ENCODE results near the gene OR5K1. TPM values are rescaled to one million over a fixed set of nuclear protein-coding genes. Genes with fewer than 3 reads are reported as not detected.

The OR5K1 gene
- total RNA-seq = not detected
- polyA plus RNA-seq (ENCODE audit: insufficient read length in 6 of 6) = under 1 TPM in 1 of 6 donors, not detected in 5; 0.12 TPM
- long read RNA-seq, donor 1 = 0 reads
- long read RNA-seq, donor 2 = 0 reads
- long read RNA-seq, donor 3 = 0 reads
- long read RNA-seq, donor 4 = 0 reads
- long read RNA-seq, donor 5 = 0 reads
- long read RNA-seq, donor 6 = 0 reads
- long read RNA-seq, donor 7 = 0 reads
- long read RNA-seq, donor 8 = 0 reads
- long read RNA-seq, donor 9 = 0 reads
- long read RNA-seq, donor 10 = 0 reads
- long read RNA-seq, donor 11 = 0 reads
- long read RNA-seq, donor 12 = 0 reads

GRCh38 chr3:98462901-98463300 lies at the start of gene OR5K1:
TSS of gene OR5K1 (plus strand) at chr3:98463201. CDS start at chr3:98469577, 6,376 bp downstream.
- peaks cover 0 to 5% of the 10 kb centered on the region in 2 donors for H3K9me3 ChIP-seq
- TF ChIP-seq CTCF (IDR thresholded peaks at IDR 0.05) = no peak
- no peaks in the 10 kb centered on the region for H3K36me3 ChIP-seq
- DNase-seq = no peak
- intact Hi-C loops (cut with DNase I) = no loop called here
- no peak for ATAC-seq
- H3K4me1 ChIP-seq = no peaks in the 10 kb centered on the region
- no peak within 1 kb of the TSS for H3K4me3 ChIP-seq
- H3K27me3 ChIP-seq = no peaks in the 10 kb centered on the region
- H3K27ac ChIP-seq = no peak within 1 kb of the TSS

- Histone ChIP-seq H3K9me3 (peaks cover 0 to 36% of the 10 kb centered on the region in 2 donors), H3K36me3 (no peaks in the 10 kb centered on the region), H3K27ac (no peak overlapping the region), H3K4me1 (no peaks in the 10 kb centered on the region), H3K27me3 (no peaks in the 10 kb centered on the region), H3K4me3 (no peak overlapping the region)
- ATAC-seq (no peak), DNase-seq (no peak)
- no peak for TF ChIP-seq CTCF (IDR thresholded peaks at IDR 0.05)
- intact Hi-C loops (cut with DNase I) = no loop called here
Measured at GRCh38 chr3:98432575-98432974, 30.4 kb upstream of the OR5K1 start.

- DNase-seq (no peak), ATAC-seq (no peak)
- no peaks in the 10 kb centered on the region for H3K4me1 ChIP-seq
- no peaks in the 10 kb centered on the region for H3K27me3 ChIP-seq
- H3K4me3 ChIP-seq = no peak overlapping the region
- H3K36me3 ChIP-seq = no peaks in the 10 kb centered on the region
- H3K27ac ChIP-seq = no peak overlapping the region
- H3K9me3 ChIP-seq = peaks cover 0 to 25% of the 10 kb centered on the region in 2 donors
- intact Hi-C loops (cut with DNase I) = no loop called here
- TF ChIP-seq CTCF (IDR thresholded peaks at IDR 0.05) = no peak
Measured at GRCh38 chr3:98433764-98434163, 29.2 kb upstream of the OR5K1 start.

- intact Hi-C loops (cut with DNase I) = no loop called here
- TF ChIP-seq CTCF (IDR thresholded peaks at IDR 0.05) = no peak
- H3K27ac ChIP-seq = no peak overlapping the region
- H3K9me3 ChIP-seq = peaks cover 0 to 18% of the 10 kb centered on the region in 2 donors
- H3K4me3 ChIP-seq = no peak overlapping the region
- H3K27me3 ChIP-seq = no peaks in the 10 kb centered on the region
- no peak for DNase-seq
- no peaks in the 10 kb centered on the region for H3K36me3 ChIP-seq
- ATAC-seq = no peak
- H3K4me1 ChIP-seq = no peaks in the 10 kb centered on the region
Measured at GRCh38 chr3:98434412-98434811, 28.6 kb upstream of the OR5K1 start.

GRCh38 chr3:98440283-98440682 lies 22.7 kb upstream of the OR5K1 start:
- no peaks in the 10 kb centered on the region for H3K4me1 ChIP-seq
- TF ChIP-seq CTCF (IDR thresholded peaks at IDR 0.05) = no peak
- H3K9me3 ChIP-seq = no peaks in the 10 kb centered on the region
- ATAC-seq (no peak), DNase-seq (no peak)
- H3K36me3 ChIP-seq = no peaks in the 10 kb centered on the region
- H3K27ac ChIP-seq = no peak overlapping the region
- H3K27me3 ChIP-seq = no peaks in the 10 kb centered on the region
- intact Hi-C loops (cut with DNase I) = no loop called here
- no peak overlapping the region for H3K4me3 ChIP-seq

All from left lung (tissue), 14 donors.